HUES6 (cell line): ENCODE results near the gene TNS3.

Experiments used
- H3K27ac ChIP-seq: 2 replicates; pipeline ENCODE4 v1.7.0; 2013; ENCODE audit warnings: low read depth, mild to moderate bottlenecking, low read length, inconsistent platforms
- H3K27me3 ChIP-seq: 2 replicates; pipeline ENCODE4 v1.6.1; 2013; ENCODE audit warnings: low read length; ENCODE audit not compliant: control insufficient read depth, insufficient read depth
- H3K36me3 ChIP-seq: 2 replicates; pipeline ENCODE4 v1.6.1; 2013; ENCODE audit warnings: low read length; ENCODE audit not compliant: control insufficient read depth, insufficient read depth
- H3K4me1 ChIP-seq: 2 replicates; pipeline ENCODE4 v1.6.1; 2013; ENCODE audit warnings: low read length; ENCODE audit not compliant: control insufficient read depth, insufficient read depth
- H3K4me3 ChIP-seq: 2 replicates; pipeline ENCODE4 v1.5.1; 2013; ENCODE audit warnings: low read depth, low read length
- H3K9ac ChIP-seq: one replicate; pipeline ENCODE4 v1.6.1; 2013; ENCODE audit warnings: mild to moderate bottlenecking, low read length
- H3K9me3 ChIP-seq: 2 replicates; pipeline ENCODE4 v1.6.1; 2013; ENCODE audit warnings: low read depth, low read length; ENCODE audit not compliant: control insufficient read depth, insufficient read depth

TNS3 gene

GRCh38 chr7:47295606-47296005 lies 286.3 kb downstream of the TNS3 start:
- Histone ChIP-seq H3K9me3 (no peaks in the 10 kb centered on the region), H3K27me3 (no peaks in the 10 kb centered on the region), H3K27ac (no peak overlapping the region), H3K9ac (no peak overlapping the region), H3K4me1 (no peaks in the 10 kb centered on the region), H3K36me3 (peaks cover 53% of the 10 kb centered on the region), H3K4me3 (no peak overlapping the region)

DNA sequence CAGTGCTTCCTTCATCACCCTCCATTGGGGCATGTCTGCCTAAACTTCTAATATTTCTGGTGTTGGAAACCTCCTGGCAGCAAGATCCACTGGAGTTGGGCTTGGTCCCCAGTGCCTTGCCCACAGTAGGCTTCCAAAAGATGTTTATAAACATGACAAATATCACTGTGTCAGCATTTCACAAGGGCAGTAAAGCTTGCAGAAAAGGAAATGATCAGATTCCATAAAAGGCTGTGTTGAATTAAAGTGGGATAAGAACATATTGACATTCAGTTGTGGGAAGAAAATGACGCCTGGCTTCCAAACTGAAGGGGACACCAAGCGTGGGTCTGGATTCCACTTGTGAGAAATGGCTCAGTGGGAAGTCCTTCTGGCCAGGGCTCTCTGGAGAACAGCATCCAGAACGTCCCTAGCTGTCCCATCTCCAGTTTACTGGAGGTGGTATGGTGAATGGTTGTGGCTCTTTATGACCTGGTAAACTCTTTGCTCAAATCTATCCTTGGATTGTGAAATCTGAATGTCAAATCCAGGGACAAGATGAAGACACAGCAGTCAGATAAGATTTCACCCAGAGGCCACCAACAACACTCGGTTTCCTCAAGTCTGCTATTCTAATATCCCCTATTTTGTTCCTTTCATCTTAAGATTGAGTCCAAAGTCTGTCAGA lies 287.2 kb downstream of the TNS3 start:
- peaks cover 53% of the 10 kb centered on the region for H3K36me3 ChIP-seq
- no peaks in the 10 kb centered on the region for H3K9me3 ChIP-seq
- no peak overlapping the region for H3K4me3 ChIP-seq
- H3K4me1 ChIP-seq, result no peaks in the 10 kb centered on the region
- no peak overlapping the region for H3K9ac ChIP-seq
- no peak overlapping the region for H3K27ac ChIP-seq
- H3K27me3 ChIP-seq, result no peaks in the 10 kb centered on the region

GRCh38 chr7:47293884-47294555 lies 287.9 kb downstream of the TNS3 start:
- Histone ChIP-seq H3K9me3 (no peaks in the 10 kb centered on the region), H3K4me1 (no peaks in the 10 kb centered on the region), H3K27me3 (no peaks in the 10 kb centered on the region), H3K4me3 (no peak overlapping the region), H3K27ac (no peak overlapping the region), H3K9ac (no peak overlapping the region), H3K36me3 (peaks cover 53% of the 10 kb centered on the region)

GRCh38 chr7:47292832-47293309 lies 289.0 kb downstream of the TNS3 start:
- no peaks in the 10 kb centered on the region for H3K9me3 ChIP-seq
- H3K27ac ChIP-seq, result no peak overlapping the region
- peaks cover 53% of the 10 kb centered on the region for H3K36me3 ChIP-seq
- H3K4me1 ChIP-seq, result no peaks in the 10 kb centered on the region
- H3K27me3 ChIP-seq, result no peaks in the 10 kb centered on the region
- no peak overlapping the region for H3K4me3 ChIP-seq
- H3K9ac ChIP-seq, result no peak overlapping the region

DNA sequence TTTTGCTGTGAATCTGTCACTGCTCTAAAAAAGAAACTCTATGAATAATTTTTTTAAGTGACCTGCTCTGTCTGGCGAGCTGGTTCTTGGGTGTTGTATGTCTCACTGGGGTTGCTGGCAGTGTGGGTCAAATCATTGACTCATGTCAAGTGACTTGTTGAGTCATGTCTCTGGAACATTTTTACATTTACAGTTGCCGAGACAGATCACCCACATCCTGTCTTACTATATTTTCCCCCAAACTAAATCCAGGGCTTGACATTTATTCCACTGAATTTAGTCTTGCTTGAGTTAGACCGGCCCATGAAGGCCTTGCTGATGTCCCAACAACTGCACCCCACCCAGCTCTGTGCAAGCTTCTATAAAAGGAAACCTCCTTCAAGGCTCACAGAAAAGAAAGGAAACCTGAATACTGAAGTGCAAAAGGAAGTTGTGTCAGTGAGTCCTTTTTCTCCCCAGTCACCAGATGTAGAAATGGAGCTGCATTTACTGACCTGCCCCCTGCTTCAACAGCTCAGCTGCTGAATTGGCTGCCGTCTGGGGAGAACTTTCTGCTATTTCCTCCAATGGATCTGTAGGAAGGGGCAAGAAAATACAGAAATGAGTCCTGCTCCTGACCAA lies 290.3 kb downstream of the TNS3 start:
- H3K27ac ChIP-seq, result no peak overlapping the region
- H3K4me3 ChIP-seq, result no peak overlapping the region
- H3K36me3 ChIP-seq, result peaks cover 51% of the 10 kb centered on the region
- H3K9me3 ChIP-seq, result no peaks in the 10 kb centered on the region
- no peaks in the 10 kb centered on the region for H3K4me1 ChIP-seq
- H3K27me3 ChIP-seq, result no peaks in the 10 kb centered on the region
- H3K9ac ChIP-seq, result no peak overlapping the region

GRCh38 chr7:47290867-47291266 lies 291.0 kb downstream of the TNS3 start:
- H3K9ac ChIP-seq, result no peak overlapping the region
- peaks cover 45% of the 10 kb centered on the region for H3K36me3 ChIP-seq
- no peaks in the 10 kb centered on the region for H3K27me3 ChIP-seq
- no peaks in the 10 kb centered on the region for H3K4me1 ChIP-seq
- no peak overlapping the region for H3K27ac ChIP-seq
- H3K9me3 ChIP-seq, result no peaks in the 10 kb centered on the region
- no peak overlapping the region for H3K4me3 ChIP-seq

DNA sequence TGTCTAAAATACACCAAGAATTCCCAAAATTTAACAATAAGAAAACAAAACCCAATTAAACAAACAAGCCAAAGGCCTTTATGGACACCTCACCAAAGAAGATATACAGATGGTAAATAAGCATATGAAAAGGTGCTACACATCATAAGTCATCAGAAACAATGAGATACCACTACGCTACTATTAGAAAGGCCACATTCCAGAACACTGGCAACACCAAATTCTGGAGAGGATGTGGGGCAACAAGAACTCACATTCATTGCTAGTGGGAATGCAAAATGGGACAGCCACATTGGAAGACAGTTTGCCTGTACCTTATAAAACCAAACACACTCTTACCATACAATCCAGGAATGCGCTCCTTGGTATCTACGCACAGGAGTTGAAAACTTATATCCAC lies 291.4 kb downstream of the TNS3 start:
- H3K9me3 ChIP-seq, result no peaks in the 10 kb centered on the region
- no peaks in the 10 kb centered on the region for H3K4me1 ChIP-seq
- H3K4me3 ChIP-seq, result no peak overlapping the region
- H3K9ac ChIP-seq, result no peak overlapping the region
- no peak overlapping the region for H3K27ac ChIP-seq
- H3K36me3 ChIP-seq, result peaks cover 47% of the 10 kb centered on the region
- no peaks in the 10 kb centered on the region for H3K27me3 ChIP-seq

DNA sequence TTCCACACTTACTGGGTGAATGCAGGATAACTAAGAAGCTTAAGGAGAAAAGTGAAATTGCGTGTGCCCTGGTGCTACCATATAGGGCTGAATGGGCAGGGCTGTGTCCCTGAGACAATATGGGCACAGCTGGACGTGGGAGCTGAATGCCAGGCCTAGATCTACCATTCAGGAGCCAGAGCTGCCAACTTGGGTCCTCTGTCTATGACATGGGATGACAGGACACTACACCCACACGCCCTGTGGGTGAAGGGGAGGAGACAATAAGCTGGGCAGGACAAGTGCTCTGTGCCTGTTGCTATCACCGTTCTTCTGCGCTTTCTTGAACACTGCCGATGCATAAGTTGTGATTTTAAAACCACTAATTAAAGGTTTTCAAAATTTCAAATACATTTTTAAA lies 293.9 kb downstream of the TNS3 start:
- peaks cover 50% of the 10 kb centered on the region for H3K36me3 ChIP-seq

GRCh38 chr7:47285860-47286491 lies 295.9 kb downstream of the TNS3 start:
- peaks cover 51% of the 10 kb centered on the region for H3K36me3 ChIP-seq
- H3K9me3 ChIP-seq, result no peaks in the 10 kb centered on the region
- no peaks in the 10 kb centered on the region for H3K27me3 ChIP-seq
- no peak overlapping the region for H3K4me3 ChIP-seq
- no peaks in the 10 kb centered on the region for H3K4me1 ChIP-seq
- no peak overlapping the region for H3K9ac ChIP-seq
- H3K27ac ChIP-seq, result no peak overlapping the region

More for the DNA sequence above, 293.9 kb downstream of the TNS3 start:
- Histone ChIP-seq H3K4me3 (no peak overlapping the region), H3K27ac (no peak overlapping the region), H3K4me1 (no peaks in the 10 kb centered on the region), H3K9ac (no peak overlapping the region), H3K27me3 (no peaks in the 10 kb centered on the region), H3K9me3 (no peaks in the 10 kb centered on the region)

DNA sequence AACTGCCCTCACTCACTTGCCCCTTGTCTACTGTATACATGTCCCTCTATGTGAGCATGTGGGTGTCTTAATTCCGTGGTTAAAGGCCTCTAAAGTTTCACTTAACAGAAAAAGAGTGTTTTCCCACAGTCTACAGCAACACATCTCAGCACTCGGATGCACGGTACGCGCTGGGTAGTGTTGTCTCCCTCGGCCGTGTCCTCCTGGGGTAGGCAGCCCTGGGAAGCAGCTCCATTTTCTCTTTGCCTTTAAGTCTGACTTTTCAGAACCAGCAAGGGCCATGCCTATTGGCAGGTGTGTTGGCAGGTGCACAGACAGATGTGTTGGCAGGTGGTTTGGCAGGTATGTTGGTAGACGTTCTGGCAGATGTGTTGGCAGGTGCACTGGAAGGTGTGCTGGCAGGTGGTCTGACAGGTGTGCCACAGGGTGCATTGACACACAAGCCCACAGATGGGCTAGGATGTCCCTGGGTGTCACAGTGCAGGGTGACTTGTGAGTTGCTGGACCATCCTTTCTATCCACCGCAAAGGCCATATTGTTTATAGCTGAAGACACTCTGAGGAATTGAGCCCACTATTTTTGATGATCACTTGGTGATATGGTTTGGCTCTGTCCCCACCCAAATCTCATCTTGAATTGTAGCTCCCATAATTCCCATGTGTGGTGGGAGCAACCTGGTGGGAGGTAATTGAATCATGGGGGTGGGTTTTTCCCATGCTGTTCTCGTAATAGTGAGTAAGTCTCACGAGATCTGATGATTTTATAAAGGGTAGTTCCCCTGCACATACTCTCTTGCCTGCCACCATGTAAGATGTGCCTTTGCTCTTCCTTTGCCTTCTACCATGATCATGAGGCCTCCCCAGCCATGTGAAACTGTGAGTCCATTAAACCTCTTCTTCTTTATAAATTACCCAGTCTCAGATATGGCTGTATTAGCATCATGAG lies 296.9 kb downstream of the TNS3 start:
- Histone ChIP-seq H3K36me3 (peaks cover 43% of the 10 kb centered on the region), H3K27me3 (no peaks in the 10 kb centered on the region), H3K27ac (no peak overlapping the region), H3K4me1 (no peaks in the 10 kb centered on the region), H3K9ac (no peak overlapping the region), H3K9me3 (no peaks in the 10 kb centered on the region), H3K4me3 (no peak overlapping the region)
